Pancreas (tissue), 10 donors: ENCODE results near the gene MPC1. TPM values are rescaled to one million over a fixed set of nuclear protein-coding genes. Genes with fewer than 3 reads are reported as not detected.

Source experiments
- ATAC-seq, 4 donors: fragments of 200-7000 bp; cut with Tn5 transposase; one replicate each; pipeline versions ENCODE4 v1.8.0 to v1.9.1; 2020; ENCODE audit warnings: mild to moderate bottlenecking in 4 of 4, moderate library complexity in 4 of 4
- DNase-seq, 6 donors: peaks; one replicate each; pipeline ENCODE4 v3.0.0-alpha.2; 2020
- FAIRE-seq: peaks from 2 replicates; lab custom pipeline; 2012; peaks lifted over from hg19 to GRCh38; lab: Jason Lieb, UNC
- H3K27ac ChIP-seq, 4 donors: fragments of 200-600 bp; sonication (generic); 1 replicate in 3 of 4; 2 replicates in 1 of 4; pipeline versions ENCODE4 v1.5.0 to v1.8.0; 2020
- H3K27me3 ChIP-seq, 4 donors: fragments of 200-600 bp; one replicate each; pipeline ENCODE4 v1.8.0; 2021
- H3K36me3 ChIP-seq, 3 donors: fragments of 200-600 bp; sonication (generic) in 1 of 3; one replicate each; pipeline versions ENCODE4 v1.5.0 to v1.8.0; 2020 to 2021
- H3K4me1 ChIP-seq, 3 donors: fragments of 200-600 bp; one replicate each; pipeline ENCODE4 v1.8.0; 2021
- H3K4me3 ChIP-seq, 4 donors: fragments of 200-600 bp; sonication (generic) in 2 of 4; one replicate each; pipeline versions ENCODE4 v1.5.0 to v1.8.0; 2020 to 2021
- H3K9me3 ChIP-seq, 4 donors: fragments of 200-600 bp; one replicate each; pipeline ENCODE4 v1.8.0; 2021
- WGBS, 2 donors: extraction: QIAGEN DNeasy Blood & Tissue Kit; methylation state at CpG; one replicate each; pipeline ENCODE4 v1.1.7; 2013; 5-methylcytosine and 5-hydroxymethylcytosine counted together
- intact Hi-C, 3 donors: fragments of 100-400 bp; cut with DNase I; formaldehyde crosslinking; loops; one replicate each; pipeline versions ENCODE4 v1.11.1 to v1.14.2; 2022
- polyA plus RNA-seq, 2 donors: library from polyadenylated mRNA; stranded (reverse); fragments of 200-250 nt; gene quantifications; one replicate each; pipeline ENCODE4 v1.2.3, GENCODE V29; 2013
- total RNA-seq, 6 donors: library from RNA; stranded (reverse); fragmentation: NEBNext Ultra II Directional in 4 of 6; extraction: Animal tissue kit (Norgen Biotek cat#: 25700) in 4 of 6; gene quantifications; one replicate each; pipeline versions ENCODE4 v1.2.1 to v1.2.4, GENCODE V29; 2021 to 2023
- TF ChIP-seq, protein P1 (sequence below), 4 donors: fragments of 200-600 bp; sonication (generic) in 3 of 4; IDR thresholded peaks; one replicate each; pipeline versions ENCODE4 v1.5.0 to v1.8.0; 2021; ENCODE audit warnings: antibody characterized with exemption in 4 of 4
- donor health status: healthy with polysubstance abuse.
- donor health status: DM: no; HTN: no; CAD: no; lungs with moderate emphysema.
- donor health status: DM: no; HTN: no; CAD: no.
- donor health status: control.
- donor health status: control.
- donor health status: Bipolar disorder and iron deficiency.
- donor health status: DM: yes; HTN: yes; CAD: no.
- donor health status: DM: no; HTN: no; CAD: no.
- donor health status: DM: no; HTN: no; CAD: no.
- donor health status: DM: yes; HTN: yes; CAD: no.

MPC1 gene
- total and polyA plus RNA-seq, 8 donors: 17.0 to 56.3 (median 26.8) TPM

DNA sequence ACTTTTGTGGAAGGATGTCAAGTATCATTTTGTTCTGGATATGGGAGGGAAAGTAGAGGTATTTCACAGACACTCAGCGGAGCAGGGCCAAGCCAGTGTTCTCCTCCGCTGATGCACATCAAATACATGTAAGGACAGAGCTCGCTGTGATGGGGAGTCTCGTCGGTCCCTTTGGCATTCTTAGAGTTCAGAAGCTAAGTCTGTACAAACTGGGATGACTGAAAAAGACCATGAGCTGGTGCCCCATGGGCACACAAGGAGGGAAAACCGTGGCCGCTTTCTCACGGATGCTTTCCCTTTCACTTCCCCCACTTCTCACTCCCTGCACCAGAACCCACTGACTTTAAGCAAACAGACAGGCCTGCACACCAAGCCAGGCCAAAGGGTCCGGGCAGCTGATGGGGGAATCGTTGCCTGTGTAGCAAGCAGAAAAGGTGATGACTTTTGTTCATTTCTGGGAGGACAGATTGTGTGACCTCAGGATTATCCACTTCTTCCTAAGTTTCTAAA is 27.7 kb upstream of the MPC1 start:
- peaks cover 0 to 11% (median 0%) of the 10 kb centered on the region in 3 donors for H3K36me3 ChIP-seq
- DNase-seq (no peak), FAIRE-seq (no peak), ATAC-seq (no peak)
- H3K4me3 ChIP-seq: no peak overlapping the region
- H3K4me1 ChIP-seq: no peaks in the 10 kb centered on the region
- no peak overlapping the region for H3K27ac ChIP-seq
- TF ChIP-seq, protein P1, sequence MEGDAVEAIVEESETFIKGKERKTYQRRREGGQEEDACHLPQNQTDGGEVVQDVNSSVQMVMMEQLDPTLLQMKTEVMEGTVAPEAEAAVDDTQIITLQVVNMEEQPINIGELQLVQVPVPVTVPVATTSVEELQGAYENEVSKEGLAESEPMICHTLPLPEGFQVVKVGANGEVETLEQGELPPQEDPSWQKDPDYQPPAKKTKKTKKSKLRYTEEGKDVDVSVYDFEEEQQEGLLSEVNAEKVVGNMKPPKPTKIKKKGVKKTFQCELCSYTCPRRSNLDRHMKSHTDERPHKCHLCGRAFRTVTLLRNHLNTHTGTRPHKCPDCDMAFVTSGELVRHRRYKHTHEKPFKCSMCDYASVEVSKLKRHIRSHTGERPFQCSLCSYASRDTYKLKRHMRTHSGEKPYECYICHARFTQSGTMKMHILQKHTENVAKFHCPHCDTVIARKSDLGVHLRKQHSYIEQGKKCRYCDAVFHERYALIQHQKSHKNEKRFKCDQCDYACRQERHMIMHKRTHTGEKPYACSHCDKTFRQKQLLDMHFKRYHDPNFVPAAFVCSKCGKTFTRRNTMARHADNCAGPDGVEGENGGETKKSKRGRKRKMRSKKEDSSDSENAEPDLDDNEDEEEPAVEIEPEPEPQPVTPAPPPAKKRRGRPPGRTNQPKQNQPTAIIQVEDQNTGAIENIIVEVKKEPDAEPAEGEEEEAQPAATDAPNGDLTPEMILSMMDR (IDR thresholded peaks at IDR 0.05): no peak
- no peaks in the 10 kb centered on the region for H3K27me3 ChIP-seq
- no peaks in the 10 kb centered on the region for H3K9me3 ChIP-seq
- intact Hi-C loops: no loop called here
- WGBS, 2 donors: 85 to 89% methylated on average over 10 of the region's 10 CpGs

DNA sequence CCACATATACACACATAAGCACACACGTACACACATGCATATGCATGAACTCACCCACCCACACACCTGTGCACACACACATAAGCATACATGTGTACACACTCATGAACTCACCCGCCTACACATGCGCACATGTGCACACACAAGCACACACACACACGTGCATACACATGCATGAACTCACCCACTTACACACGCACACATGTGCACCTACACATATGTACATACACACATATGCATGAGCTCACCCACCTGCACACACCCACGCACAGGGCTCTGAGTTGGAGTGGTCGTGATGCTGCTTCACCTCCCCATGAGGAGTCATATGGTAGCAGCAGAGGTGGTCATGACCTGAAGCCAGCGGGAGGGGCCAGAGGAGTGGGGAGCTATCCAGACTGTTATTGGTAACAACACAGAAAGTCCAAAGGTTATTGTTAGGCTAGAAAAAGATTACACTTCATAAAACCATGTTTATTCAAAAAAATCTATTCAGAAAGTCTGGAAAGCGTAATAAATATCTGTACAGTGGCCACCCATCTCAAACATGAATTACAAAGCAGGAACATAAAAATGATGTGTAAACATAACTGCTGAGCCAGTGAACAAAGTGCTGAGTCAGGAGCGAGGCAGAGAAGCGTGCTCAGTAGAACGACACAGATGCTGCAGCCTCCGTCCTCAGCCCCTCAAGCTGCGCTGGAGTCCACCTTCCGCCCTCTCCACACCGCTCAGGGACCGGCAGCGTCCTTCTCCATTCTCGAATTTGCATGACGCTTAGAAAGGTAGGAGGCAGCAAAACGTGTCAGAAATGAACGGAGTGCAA is 26.4 kb upstream of the MPC1 start:
- Histone ChIP-seq H3K9me3 (no peaks in the 10 kb centered on the region), H3K27me3 (no peaks in the 10 kb centered on the region), H3K4me3 (no peak overlapping the region), H3K27ac (no peak overlapping the region), H3K36me3 (peaks cover 0 to 11% (median 0%) of the 10 kb centered on the region in 3 donors), H3K4me1 (no peaks in the 10 kb centered on the region)
- TF ChIP-seq, protein P1 (IDR thresholded peaks at IDR 0.05): no peak
- peak in 1 of 4 donors; percentile 22 for ATAC-seq
- WGBS, 2 donors: 77 to 79% methylated on average over 22 of the region's 22 CpGs
- intact Hi-C loops: loop anchor here in 1 of 3 donors (10.0 kb wide), 1 partner anchor 124 kb away; no protein-coding TSS in a partner anchor
- no peak for FAIRE-seq
- DNase-seq: no peak

DNA sequence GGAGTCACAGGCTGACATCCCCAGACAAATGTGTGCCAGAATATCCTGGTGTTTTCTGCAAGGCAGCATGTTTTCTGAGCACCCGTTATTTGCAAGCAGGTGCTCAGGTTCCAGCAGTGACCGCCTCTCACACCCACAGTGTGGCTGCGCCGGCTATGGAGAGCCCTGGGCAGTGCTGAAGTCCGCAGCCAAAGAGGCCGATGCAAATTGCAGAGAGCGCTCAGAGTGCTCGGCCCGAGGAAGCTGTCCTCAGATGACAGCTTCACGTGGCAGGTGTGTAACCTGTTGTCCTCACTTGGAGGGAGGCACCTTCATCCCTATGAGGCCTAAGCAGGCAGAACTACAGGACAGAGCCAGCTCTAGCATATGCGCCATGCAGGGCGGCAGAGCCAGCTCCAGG is 23.5 kb upstream of the MPC1 start:
- Histone ChIP-seq H3K36me3 (no peaks in the 10 kb centered on the region), H3K4me1 (no peaks in the 10 kb centered on the region), H3K9me3 (no peaks in the 10 kb centered on the region), H3K27ac (no peak overlapping the region), H3K4me3 (no peak overlapping the region), H3K27me3 (no peaks in the 10 kb centered on the region)
- TF ChIP-seq, protein P1 (IDR thresholded peaks at IDR 0.05): no peak
- ATAC-seq: peak in 2 of 4 donors; percentile 11 to 26
- no peak for DNase-seq
- intact Hi-C loops: loop anchor here in 1 of 3 donors (10.0 kb wide), 1 partner anchor 121 kb away; no protein-coding TSS in a partner anchor
- no peak for FAIRE-seq
- WGBS, 2 donors: 39 to 55% methylated on average over 12 of the region's 12 CpGs

DNA sequence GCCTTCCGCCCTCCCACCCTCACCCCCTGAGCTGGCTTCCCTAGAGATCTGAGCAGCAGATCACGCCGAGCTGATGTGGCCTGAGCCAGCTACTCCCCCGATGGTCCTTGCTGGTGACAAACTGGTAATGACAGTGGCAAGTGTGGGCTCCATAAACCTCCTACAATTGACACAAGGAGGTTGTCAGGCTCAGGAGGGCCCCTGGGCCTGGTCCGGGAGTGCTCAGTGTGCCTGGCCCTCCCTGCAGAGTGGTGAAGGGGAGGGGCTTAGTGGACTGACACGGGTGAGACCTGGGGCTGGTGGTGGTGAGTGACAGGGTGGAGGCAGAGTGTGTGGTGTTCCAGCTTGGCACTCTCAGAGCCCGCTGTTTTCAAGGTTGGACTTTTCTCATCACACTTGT is 22.6 kb upstream of the MPC1 start:
- H3K27ac ChIP-seq: no peak overlapping the region
- no peaks in the 10 kb centered on the region for H3K36me3 ChIP-seq
- no peak for ATAC-seq
- H3K27me3 ChIP-seq: no peaks in the 10 kb centered on the region
- no peaks in the 10 kb centered on the region for H3K4me1 ChIP-seq
- no peaks in the 10 kb centered on the region for H3K9me3 ChIP-seq
- FAIRE-seq: no peak
- WGBS, 2 donors: 58 to 61% methylated on average over 7 of the region's 7 CpGs
- TF ChIP-seq, protein P1 (IDR thresholded peaks at IDR 0.05): no peak
- intact Hi-C loops: loop anchor here in 1 of 3 donors (10.0 kb wide), 1 partner anchor 121 kb away; no protein-coding TSS in a partner anchor
- DNase-seq: no peak
- H3K4me3 ChIP-seq: no peak overlapping the region
